ENCODE measurements around the gene PRR29. TPM values are rescaled to one million over a fixed set of nuclear protein-coding genes. Genes with fewer than 3 reads are reported as not detected.

The PRR29 gene
- total RNA-seq, 1 experiment from 2014 or later = not detected

- CTCF ChIA-PET = interaction anchor here (9.1 kb wide), 1 partner anchor 101 kb away, joined by 350 read pairs; the partner anchor contains the start of gene ERN1
- intact Hi-C loops (cut with micrococcal nuclease) = no loop called here
- H3K4me1 Mint-ChIP-seq (ENCODE audit: insufficient read depth, unreplicated experiment) = no peaks in the 10 kb centered on the region
- H3K9me3 Mint-ChIP-seq (ENCODE audit: unreplicated experiment) = no peaks in the 10 kb centered on the region
- H3K27ac Mint-ChIP-seq (ENCODE audit: low read depth, unreplicated experiment) = no peak overlapping the region
- peaks cover 14% of the 10 kb centered on the region for H3K36me3 Mint-ChIP-seq (ENCODE audit: insufficient read depth, unreplicated experiment)
- TF ChIP-seq CTCF (IDR thresholded peaks at IDR 0.05; ENCODE audit: unreplicated experiment) = no peak
- BruUV-seq (replicated peaks) = no TSS peak
- DNase-seq (ENCODE audit: unreplicated experiment) = no peak
- no peak overlapping the region for H3K4me3 Mint-ChIP-seq (ENCODE audit: unreplicated experiment)
- POLR2A ChIA-PET = no interaction called here
- H3K27me3 Mint-ChIP-seq (ENCODE audit: insufficient read depth, unreplicated experiment) = no peaks in the 10 kb centered on the region
Measured at GRCh38 chr17:64032081-64032480, 33.9 kb downstream of the PRR29 start.

GRCh38 chr17:64036198-64036922 is 38.2 kb downstream of the PRR29 start:
- no peak for TF ChIP-seq CTCF (IDR thresholded peaks at IDR 0.05; ENCODE audit: unreplicated experiment)
- Mint-ChIP-seq H3K27ac (ENCODE audit: low read depth, unreplicated experiment) (no peak overlapping the region), H3K4me1 (ENCODE audit: insufficient read depth, unreplicated experiment) (no peaks in the 10 kb centered on the region), H3K36me3 (ENCODE audit: insufficient read depth, unreplicated experiment) (peaks cover 44% of the 10 kb centered on the region), H3K27me3 (ENCODE audit: insufficient read depth, unreplicated experiment) (no peaks in the 10 kb centered on the region), H3K9me3 (ENCODE audit: unreplicated experiment) (no peaks in the 10 kb centered on the region), H3K4me3 (ENCODE audit: unreplicated experiment) (no peak overlapping the region)
- DNase-seq (ENCODE audit: unreplicated experiment) = no peak
- ChIA-PET CTCF (interaction anchor here (0.6 to 1.8 kb wide), 3 partner anchors 10 to 97 kb away, joined by 3 to 9 read pairs (median 3); no protein-coding TSS in a partner anchor), POLR2A (no interaction called here)
- BruUV-seq (replicated peaks) = no TSS peak
- intact Hi-C loops (cut with micrococcal nuclease) = no loop called here

GRCh38 chr17:64037180-64037579 is 39.0 kb downstream of the PRR29 start:
- intact Hi-C loops (cut with micrococcal nuclease) = no loop called here
- Mint-ChIP-seq H3K9me3 (ENCODE audit: unreplicated experiment) (no peaks in the 10 kb centered on the region), H3K36me3 (ENCODE audit: insufficient read depth, unreplicated experiment) (peaks cover 47% of the 10 kb centered on the region), H3K27ac (ENCODE audit: low read depth, unreplicated experiment) (no peak overlapping the region), H3K27me3 (ENCODE audit: insufficient read depth, unreplicated experiment) (no peaks in the 10 kb centered on the region), H3K4me3 (ENCODE audit: unreplicated experiment) (no peak overlapping the region), H3K4me1 (ENCODE audit: insufficient read depth, unreplicated experiment) (no peaks in the 10 kb centered on the region)
- ChIA-PET CTCF (interaction anchor here (0.5 to 0.6 kb wide), 2 partner anchors 11 to 154 kb away, joined by 3 read pairs; no protein-coding TSS in a partner anchor), POLR2A (no interaction called here)
- TF ChIP-seq CTCF (IDR thresholded peaks at IDR 0.05; ENCODE audit: unreplicated experiment) = no peak
- no peak for DNase-seq (ENCODE audit: unreplicated experiment)
- BruUV-seq (replicated peaks) = no TSS peak

- DNase-seq (ENCODE audit: unreplicated experiment) = no peak
- peaks cover 54% of the 10 kb centered on the region for H3K36me3 Mint-ChIP-seq (ENCODE audit: insufficient read depth, unreplicated experiment)
- H3K4me1 Mint-ChIP-seq (ENCODE audit: insufficient read depth, unreplicated experiment) = no peaks in the 10 kb centered on the region
- H3K27me3 Mint-ChIP-seq (ENCODE audit: insufficient read depth, unreplicated experiment) = no peaks in the 10 kb centered on the region
- no peaks in the 10 kb centered on the region for H3K9me3 Mint-ChIP-seq (ENCODE audit: unreplicated experiment)
- H3K4me3 Mint-ChIP-seq (ENCODE audit: unreplicated experiment) = no peak overlapping the region
- BruUV-seq (replicated peaks) = no TSS peak
- no peak for TF ChIP-seq CTCF (IDR thresholded peaks at IDR 0.05; ENCODE audit: unreplicated experiment)
- POLR2A ChIA-PET = interaction anchor here (0.7 to 0.8 kb wide), 2 partner anchors 8 to 323 kb away, joined by 3 read pairs; no protein-coding TSS in a partner anchor
- intact Hi-C loops (cut with micrococcal nuclease) = no loop called here
- H3K27ac Mint-ChIP-seq (ENCODE audit: low read depth, unreplicated experiment) = no peak overlapping the region
- CTCF ChIA-PET = interaction anchor here (0.5 kb wide), 1 partner anchor 155 kb away, joined by 3 read pairs; no protein-coding TSS in a partner anchor
Measured at GRCh38 chr17:64037802-64038201, 39.7 kb downstream of the PRR29 start.
